WTC11 (cell line): ENCODE results near the gene RRN3. TPM values are rescaled to one million over a fixed set of nuclear protein-coding genes. Genes with fewer than 3 reads are reported as not detected.

Experiments used
- ATAC-seq: fragments of 200-7000 bp; cut with Tn5 transposase; 2 replicates; pipeline ENCODE4 v1.10.0; 2021; ENCODE audit warnings: mild to moderate bottlenecking, moderate library complexity
- CTCF ChIA-PET: fragments of 300-600 bp; sonication (Branson Sonifier 250); formaldehyde crosslinking; loops from one replicate; lab custom pipeline; 2021; ENCODE audit warnings: antibody characterized with exemption; lab: Charles Lee
- POLR2A ChIA-PET: fragments of 350-600 bp; sonication (Branson Sonifier 250); formaldehyde crosslinking; loops from one replicate; lab custom pipeline; 2021; ENCODE audit warnings: antibody characterized with exemption; lab: Charles Lee
- DNase-seq: peaks from one replicate; pipeline ENCODE4 v3.0.0; 2021; ENCODE audit warnings: low spot score
- H3K27ac Mint-ChIP-seq: 2 replicates; pipeline ENCODE4 v1.8.0; 2021; ENCODE audit warnings: mixed read lengths
- H3K27me3 Mint-ChIP-seq: 2 replicates; pipeline ENCODE4 v1.8.0; 2021; ENCODE audit warnings: low read depth, mild to moderate bottlenecking, moderate library complexity, mixed read lengths
- H3K36me3 Mint-ChIP-seq: 2 replicates; pipeline ENCODE4 v1.8.0; 2021; ENCODE audit warnings: mixed read lengths
- H3K4me1 Mint-ChIP-seq: 2 replicates; pipeline ENCODE4 v1.8.0; 2022; ENCODE audit warnings: mixed read lengths
- H3K4me3 Mint-ChIP-seq: 2 replicates; pipeline ENCODE4 v1.8.0; 2021; ENCODE audit warnings: mild to moderate bottlenecking, moderate library complexity, mixed read lengths
- H3K9me3 Mint-ChIP-seq: 2 replicates; pipeline ENCODE4 v1.8.0; 2021; ENCODE audit warnings: mixed read lengths
- CBFB ChIP-seq: sonication (generic); formaldehyde crosslinking; IDR thresholded peaks from 2 replicates; pipeline ENCODE4 v1.8.1; 2022; ENCODE audit warnings: mild to moderate bottlenecking, low read depth, missing genetic modification reagents
- CREB1 ChIP-seq: sonication (generic); formaldehyde crosslinking; IDR thresholded peaks from 2 replicates; pipeline ENCODE4 v1.8.0; 2023; ENCODE audit warnings: mild to moderate bottlenecking, missing genetic modification reagents
- CTCF ChIP-seq: fragments of 200-600 bp; IDR thresholded peaks from 2 replicates; pipeline ENCODE4 v1.8.0; 2022; ENCODE audit warnings: antibody characterized with exemption
- EMX1 ChIP-seq: fragments of 250-450 bp; sonication (Bioruptor Pico); IDR thresholded peaks from 2 replicates; pipeline ENCODE4 v1.8.0; 2021; ENCODE audit warnings: mild to moderate bottlenecking
- ETV6 ChIP-seq: sonication (generic); formaldehyde crosslinking; IDR thresholded peaks from 2 replicates; pipeline ENCODE4 v1.8.1; 2022; ENCODE audit warnings: mild to moderate bottlenecking, missing genetic modification reagents
- GRHL2 ChIP-seq: fragments of 250-450 bp; sonication (Bioruptor Pico); IDR thresholded peaks from 2 replicates; pipeline ENCODE4 v1.8.0; 2022; ENCODE audit warnings: mild to moderate bottlenecking, moderate library complexity; ENCODE audit not compliant: insufficient replicate concordance, severe bottlenecking
- GTF2I ChIP-seq: fragments of 250-450 bp; sonication (Bioruptor Pico); conservative IDR thresholded peaks from 2 replicates; pipeline ENCODE4 v1.4.0; 2021; ENCODE audit warnings: mild to moderate bottlenecking
- HMGA2 ChIP-seq: fragments of 250-450 bp; sonication (Bioruptor Pico); IDR thresholded peaks from 2 replicates; pipeline ENCODE4 v1.4.0; 2021; ENCODE audit warnings: mild to moderate bottlenecking, moderate library complexity
- KAT7 ChIP-seq: sonication (generic); formaldehyde crosslinking; IDR thresholded peaks from 2 replicates; pipeline ENCODE4 v1.8.1; 2023; ENCODE audit warnings: missing genetic modification reagents, mild to moderate bottlenecking, borderline replicate concordance
- MLX ChIP-seq: sonication (generic); formaldehyde crosslinking; IDR thresholded peaks from 2 replicates; pipeline ENCODE4 v1.8.1; 2023; ENCODE audit warnings: mild to moderate bottlenecking, missing genetic modification reagents, moderate library complexity
- NFATC4 ChIP-seq: fragments of 250-450 bp; sonication (Bioruptor Pico); IDR thresholded peaks from 2 replicates; pipeline ENCODE4 v1.9.0; 2021; ENCODE audit warnings: mild to moderate bottlenecking
- OVOL2 ChIP-seq: fragments of 250-450 bp; sonication (Bioruptor Pico); IDR thresholded peaks from 2 replicates; pipeline ENCODE4 v1.9.0; 2021; ENCODE audit warnings: mild to moderate bottlenecking, borderline replicate concordance
- SOX15 ChIP-seq: fragments of 250-450 bp; sonication (Bioruptor Pico); IDR thresholded peaks from 2 replicates; pipeline ENCODE4 v1.9.0; 2021; ENCODE audit warnings: mild to moderate bottlenecking
- TEAD1 ChIP-seq: sonication (generic); formaldehyde crosslinking; IDR thresholded peaks from 2 replicates; pipeline ENCODE4 v1.8.0; 2022; ENCODE audit warnings: mild to moderate bottlenecking, missing genetic modification reagents
- ZBTB21 ChIP-seq: sonication (generic); formaldehyde crosslinking; IDR thresholded peaks from 2 replicates; pipeline ENCODE4 v1.8.1; 2023; ENCODE audit warnings: mild to moderate bottlenecking, missing genetic modification reagents, borderline replicate concordance
- ZNF532 ChIP-seq: fragments of 250-450 bp; sonication (Bioruptor Pico); IDR thresholded peaks from 2 replicates; pipeline ENCODE4 v1.9.0; 2021; ENCODE audit warnings: mild to moderate bottlenecking, borderline replicate concordance
- total RNA-seq: library from RNA; stranded (reverse); gene quantifications from 3 replicates; pipeline ENCODE4 v1.2.3, GENCODE V29; 2021
- TF ChIP-seq, protein P1 (sequence below): sonication (generic); formaldehyde crosslinking; IDR thresholded peaks from 2 replicates; pipeline ENCODE4 v1.8.1; 2022; ENCODE audit warnings: mild to moderate bottlenecking, missing genetic modification reagents, moderate library complexity, borderline replicate concordance
- TF ChIP-seq, protein P2 (sequence below): sonication (generic); formaldehyde crosslinking; IDR thresholded peaks from 2 replicates; pipeline ENCODE4 v1.8.1; 2023; ENCODE audit warnings: mild to moderate bottlenecking, missing genetic modification reagents, moderate library complexity
- TF ChIP-seq, protein P3 (sequence below): sonication (generic); formaldehyde crosslinking; IDR thresholded peaks from 2 replicates; pipeline ENCODE4 v1.8.1; 2023; ENCODE audit warnings: mild to moderate bottlenecking, moderate library complexity, missing genetic modification reagents
- TF ChIP-seq, protein P4 (sequence below): fragments of 250-450 bp; sonication (Bioruptor Pico); IDR thresholded peaks from 2 replicates; pipeline ENCODE4 v1.8.0; 2021; ENCODE audit warnings: mild to moderate bottlenecking

The RRN3 gene
- total RNA-seq, 1 experiment from 2014 or later: 25.6 TPM

GRCh38 chr16:15057681-15058417 lies 36.2 kb downstream of the RRN3 start (continued):
- TF ChIP-seq GRHL2 (CRISPR knock-in tag) (no peak), CBFB (CRISPR knock-in tag) (no peak)
- TF ChIP-seq, protein P1, sequence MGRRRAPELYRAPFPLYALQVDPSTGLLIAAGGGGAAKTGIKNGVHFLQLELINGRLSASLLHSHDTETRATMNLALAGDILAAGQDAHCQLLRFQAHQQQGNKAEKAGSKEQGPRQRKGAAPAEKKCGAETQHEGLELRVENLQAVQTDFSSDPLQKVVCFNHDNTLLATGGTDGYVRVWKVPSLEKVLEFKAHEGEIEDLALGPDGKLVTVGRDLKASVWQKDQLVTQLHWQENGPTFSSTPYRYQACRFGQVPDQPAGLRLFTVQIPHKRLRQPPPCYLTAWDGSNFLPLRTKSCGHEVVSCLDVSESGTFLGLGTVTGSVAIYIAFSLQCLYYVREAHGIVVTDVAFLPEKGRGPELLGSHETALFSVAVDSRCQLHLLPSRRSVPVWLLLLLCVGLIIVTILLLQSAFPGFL: no peak

DNA sequence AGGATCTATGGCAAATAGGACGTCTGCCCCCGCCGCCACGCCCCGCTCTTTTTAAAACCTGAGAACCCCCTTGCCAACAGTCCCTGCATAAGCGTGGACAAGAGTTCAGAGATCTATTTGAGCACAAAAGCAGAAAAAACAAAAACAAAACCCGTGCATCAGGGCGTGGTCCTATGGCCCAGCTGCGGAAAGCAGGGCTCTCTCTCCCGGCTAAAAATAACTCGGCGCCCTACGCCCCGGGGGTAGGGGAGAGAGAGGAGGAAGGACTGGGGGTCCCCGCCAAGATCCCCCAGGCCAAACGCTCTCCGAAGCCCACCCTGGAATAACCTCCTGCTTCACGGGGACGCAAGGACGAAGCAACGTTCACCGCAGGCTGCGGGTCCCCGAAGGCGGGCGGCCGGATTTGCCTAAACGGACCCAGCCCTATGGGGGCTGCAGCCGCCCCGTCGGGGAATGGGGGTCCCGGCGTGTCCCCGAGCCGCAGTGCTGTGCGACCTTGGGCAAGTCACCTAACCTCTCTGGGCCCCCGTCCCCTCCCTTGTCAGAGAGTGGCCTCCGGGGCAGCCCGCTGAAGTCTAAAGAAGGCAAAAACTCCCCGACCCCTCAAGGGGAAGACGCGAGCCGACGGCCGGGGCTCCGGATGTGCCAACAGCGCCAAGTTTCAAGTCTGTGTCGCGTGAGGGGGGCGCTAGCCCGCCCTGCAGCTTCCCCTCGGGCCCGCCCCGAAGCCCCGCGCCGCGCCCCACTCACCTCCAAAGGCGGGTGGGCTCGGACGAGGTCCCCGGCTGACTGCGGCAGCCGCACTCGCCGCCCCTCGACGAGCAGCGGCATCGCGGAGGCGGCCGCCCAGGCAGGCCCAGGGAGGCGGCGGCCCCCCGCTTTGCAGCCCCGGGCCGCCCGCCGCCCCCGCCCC lies 38.7 kb downstream of the RRN3 start:
- Mint-ChIP-seq H3K27me3 (no peaks in the 10 kb centered on the region), H3K4me1 (peaks cover 12% of the 10 kb centered on the region; the same call in 1 of the 2 replicates), H3K4me3 (peak overlapping the region; percentile 85), H3K9me3 (no peaks in the 10 kb centered on the region), H3K27ac (no peak overlapping the region), H3K36me3 (peaks cover 12% of the 10 kb centered on the region)
- POLR2A ChIA-PET: no interaction called here
- ATAC-seq: peak; percentile 45
- no peak for TF ChIP-seq HMGA2 (CRISPR knock-in tag)
- TF ChIP-seq, protein P2, sequence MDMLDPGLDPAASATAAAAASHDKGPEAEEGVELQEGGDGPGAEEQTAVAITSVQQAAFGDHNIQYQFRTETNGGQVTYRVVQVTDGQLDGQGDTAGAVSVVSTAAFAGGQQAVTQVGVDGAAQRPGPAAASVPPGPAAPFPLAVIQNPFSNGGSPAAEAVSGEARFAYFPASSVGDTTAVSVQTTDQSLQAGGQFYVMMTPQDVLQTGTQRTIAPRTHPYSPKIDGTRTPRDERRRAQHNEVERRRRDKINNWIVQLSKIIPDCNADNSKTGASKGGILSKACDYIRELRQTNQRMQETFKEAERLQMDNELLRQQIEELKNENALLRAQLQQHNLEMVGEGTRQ (CRISPR knock-in tag): 0 out of 2 replicates have a peak, but pooled peaks have one; percentile 41
- no peak for TF ChIP-seq TEAD1 (CRISPR knock-in tag)
- TF ChIP-seq KAT7 (CRISPR knock-in tag): no peak
- TF ChIP-seq, protein P3, sequence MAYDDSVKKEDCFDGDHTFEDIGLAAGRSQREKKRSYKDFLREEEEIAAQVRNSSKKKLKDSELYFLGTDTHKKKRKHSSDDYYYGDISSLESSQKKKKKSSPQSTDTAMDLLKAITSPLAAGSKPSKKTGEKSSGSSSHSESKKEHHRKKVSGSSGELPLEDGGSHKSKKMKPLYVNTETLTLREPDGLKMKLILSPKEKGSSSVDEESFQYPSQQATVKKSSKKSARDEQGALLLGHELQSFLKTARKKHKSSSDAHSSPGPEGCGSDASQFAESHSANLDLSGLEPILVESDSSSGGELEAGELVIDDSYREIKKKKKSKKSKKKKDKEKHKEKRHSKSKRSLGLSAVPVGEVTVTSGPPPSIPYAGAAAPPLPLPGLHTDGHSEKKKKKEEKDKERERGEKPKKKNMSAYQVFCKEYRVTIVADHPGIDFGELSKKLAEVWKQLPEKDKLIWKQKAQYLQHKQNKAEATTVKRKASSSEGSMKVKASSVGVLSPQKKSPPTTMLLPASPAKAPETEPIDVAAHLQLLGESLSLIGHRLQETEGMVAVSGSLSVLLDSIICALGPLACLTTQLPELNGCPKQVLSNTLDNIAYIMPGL (CRISPR knock-in tag): peak; percentile 43; the same call in 1 of the 2 replicates
- no peak for TF ChIP-seq ZBTB21 (CRISPR knock-in tag)
- no peak for TF ChIP-seq SOX15 (CRISPR knock-in tag)
- TF ChIP-seq CTCF: 0 out of 2 replicates have a peak, but pooled peaks have one; percentile 3
- TF ChIP-seq ETV6 (CRISPR knock-in tag): no peak
- no peak for TF ChIP-seq NFATC4 (CRISPR knock-in tag)
- TF ChIP-seq GTF2I (CRISPR knock-in tag): peak; percentile 97
- TF ChIP-seq, protein P4, sequence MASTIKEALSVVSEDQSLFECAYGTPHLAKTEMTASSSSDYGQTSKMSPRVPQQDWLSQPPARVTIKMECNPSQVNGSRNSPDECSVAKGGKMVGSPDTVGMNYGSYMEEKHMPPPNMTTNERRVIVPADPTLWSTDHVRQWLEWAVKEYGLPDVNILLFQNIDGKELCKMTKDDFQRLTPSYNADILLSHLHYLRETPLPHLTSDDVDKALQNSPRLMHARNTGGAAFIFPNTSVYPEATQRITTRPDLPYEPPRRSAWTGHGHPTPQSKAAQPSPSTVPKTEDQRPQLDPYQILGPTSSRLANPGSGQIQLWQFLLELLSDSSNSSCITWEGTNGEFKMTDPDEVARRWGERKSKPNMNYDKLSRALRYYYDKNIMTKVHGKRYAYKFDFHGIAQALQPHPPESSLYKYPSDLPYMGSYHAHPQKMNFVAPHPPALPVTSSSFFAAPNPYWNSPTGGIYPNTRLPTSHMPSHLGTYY (CRISPR knock-in tag): no peak
- TF ChIP-seq CREB1 (CRISPR knock-in tag): no peak
- 0 out of 2 replicates have a peak, but pooled peaks have one; percentile 57 for TF ChIP-seq EMX1 (CRISPR knock-in tag)
- TF ChIP-seq ZNF532: no peak
- no peak for TF ChIP-seq OVOL2
- TF ChIP-seq MLX (CRISPR knock-in tag): no peak
- CTCF ChIA-PET: interaction anchor here (0.8 to 3.5 kb wide), 5 partner anchors 10 to 80 kb away, joined by 3 to 20 read pairs (median 3); partner anchors contain the start of gene PDXDC1
- peak; percentile 69 for DNase-seq
